GM12878 (cell line): ENCODE results near the gene TPBGL. TPM values are rescaled to one million over a fixed set of nuclear protein-coding genes. Genes with fewer than 3 reads are reported as not detected.

Experiments used
- ATAC-seq: fragments of 200-7000 bp; cut with Tn5 transposase; 3 replicates; pipeline ENCODE4 v1.9.1; 2020; ENCODE audit warnings: mild to moderate bottlenecking, moderate library complexity
- BruUV-seq: library from RNA; stranded (reverse); fragments of 400-500 nt; replicated peaks from 2 replicates; lab custom pipeline; 2021; lab: Mats Ljungman, UMichigan
- CTCF ChIA-PET: fragments of 300-600 bp; sonication (Branson Sonifier 250); formaldehyde crosslinking; extraction: SDS; loops from one replicate; lab custom pipeline; 2021; ENCODE audit warnings: inconsistent platforms; lab: Yijun Ruan, JAX
- POLR2A ChIA-PET: fragments of 350-600 bp; formaldehyde crosslinking; extraction: SDS; loops from one replicate; lab custom pipeline; 2021; ENCODE audit warnings: inconsistent platforms; lab: Charles Lee
- RAD21 ChIA-PET: fragments of 300-600 bp; sonication (Branson Sonifier 250); formaldehyde crosslinking; loops from one replicate; lab custom pipeline; 2023; ENCODE audit warnings: antibody characterized with exemption; ENCODE audit not compliant: unreplicated experiment; lab: Charles Lee
- SMC1A ChIA-PET: fragments of 300-600 bp; sonication (Branson Sonifier 250); formaldehyde crosslinking; loops from one replicate; lab custom pipeline; 2023; ENCODE audit not compliant: unreplicated experiment, uncharacterized antibody; lab: Charles Lee
- DNase-seq: peaks from one replicate; pipeline ENCODE4 v3.0.0-alpha.2; 2011; ENCODE audit warnings: low read depth, low spot score
- FAIRE-seq: peaks from 3 replicates; lab custom pipeline; 2011; peaks lifted over from hg19 to GRCh38; lab: Jason Lieb, UNC
- H2AFZ ChIP-seq: 2 replicates; pipeline ENCODE4 v1.6.0; 2011; ENCODE audit warnings: low read depth, low read length, control low read depth; ENCODE audit not compliant: control insufficient read depth
- H3K27ac ChIP-seq: 2 replicates; pipeline ENCODE4 v1.5.1; 2011; ENCODE audit warnings: control low read depth; ENCODE audit not compliant: control insufficient read depth, insufficient read depth
- H3K27me3 ChIP-seq, 2 experiments: replicated peaks in 1 of 2; 2 replicates each; pipeline versions ENCODE4 v1.6.0 to v1.6.1; 2011; ENCODE audit warnings: low read length in 1 of 2; ENCODE audit not compliant: control insufficient read depth in 2 of 2, insufficient read depth in 2 of 2
- H3K36me3 ChIP-seq, 2 experiments: 2 replicates each; pipeline ENCODE4 v1.5.1; 2011; ENCODE audit warnings: low read length in 1 of 2; ENCODE audit not compliant: control insufficient read depth in 2 of 2, insufficient read depth in 2 of 2
- H3K4me1 ChIP-seq: 2 replicates; pipeline ENCODE4 v1.6.1; 2011; ENCODE audit warnings: mild to moderate bottlenecking, low read length, moderate library complexity, mixed read lengths; ENCODE audit not compliant: control insufficient read depth, insufficient read depth
- H3K4me2 ChIP-seq: 2 replicates; pipeline ENCODE4 v1.6.0; 2011; ENCODE audit warnings: control low read depth; ENCODE audit not compliant: control insufficient read depth, insufficient read depth
- H3K4me3 ChIP-seq: fragments of 200-600 bp; sonication (generic); 2 replicates; pipeline ENCODE4 v1.5.1; 2016
- H3K79me2 ChIP-seq: 2 replicates; pipeline ENCODE4 v1.6.0; 2011; ENCODE audit warnings: low read length; ENCODE audit not compliant: control insufficient read depth, insufficient read depth
- H3K9ac ChIP-seq: 2 replicates; pipeline ENCODE4 v1.8.0; 2011; ENCODE audit warnings: low read length, control low read depth, mixed read lengths; ENCODE audit not compliant: control insufficient read depth, insufficient read depth
- H3K9me3 ChIP-seq: replicated peaks from 3 replicates; pipeline ENCODE4 v1.5.1; 2011; ENCODE audit warnings: mild to moderate bottlenecking, low read length; ENCODE audit not compliant: control insufficient read depth, insufficient read depth
- H4K20me1 ChIP-seq: 2 replicates; pipeline ENCODE4 v1.6.0; 2011; ENCODE audit not compliant: control insufficient read depth, insufficient read depth
- CBX3 ChIP-seq: fragments of 200-600 bp; sonication (generic); IDR thresholded peaks from 2 replicates; pipeline ENCODE4 v1.6.1; 2016; ENCODE audit warnings: low read depth, borderline replicate concordance
- CBX5 ChIP-seq: sonication (generic); IDR thresholded peaks from 2 replicates; pipeline ENCODE4 v1.6.1; 2016; ENCODE audit warnings: low read depth, moderate library complexity, mild to moderate bottlenecking, inconsistent platforms
- CHD4 ChIP-seq: fragments of 200-600 bp; sonication (generic); IDR thresholded peaks from 2 replicates; pipeline ENCODE4 v1.6.1; 2016; ENCODE audit warnings: mild to moderate bottlenecking
- KAT2A ChIP-seq: conservative IDR thresholded peaks from 2 replicates; pipeline ENCODE4 v1.6.1; 2011; ENCODE audit warnings: low read depth, low read length; ENCODE audit not compliant: control insufficient read depth
- MAX ChIP-seq: IDR thresholded peaks from 2 replicates; pipeline ENCODE4 v1.6.1; 2012; ENCODE audit warnings: low read depth, low read length, improper control_type of control experiment
- MLLT1 ChIP-seq: fragments of 450-650 bp; IDR thresholded peaks from 2 replicates; pipeline ENCODE4 v1.6.1; 2016; ENCODE audit warnings: mild to moderate bottlenecking
- NR2F1 ChIP-seq: fragments of 450-650 bp; conservative IDR thresholded peaks from 2 replicates; pipeline ENCODE4 v1.6.1; 2017; ENCODE audit warnings: mild to moderate bottlenecking
- RBBP5 ChIP-seq: fragments of 200-600 bp; sonication (generic); conservative IDR thresholded peaks from 2 replicates; pipeline ENCODE4 v1.6.1; 2016
- SPI1 ChIP-seq: IDR thresholded peaks from 2 replicates; pipeline ENCODE4 v1.6.1; 2011; ENCODE audit warnings: low read depth, mild to moderate bottlenecking, low read length, moderate library complexity, borderline replicate concordance; ENCODE audit not compliant: insufficient read depth
- SREBF2 ChIP-seq: IDR thresholded peaks from 2 replicates; pipeline ENCODE4 v1.6.1; 2012; ENCODE audit warnings: mild to moderate bottlenecking, low read length
- TCF3 ChIP-seq: IDR thresholded peaks from 2 replicates; pipeline ENCODE4 v1.6.1; 2012; ENCODE audit warnings: low read depth, mild to moderate bottlenecking, low read length, borderline replicate concordance; ENCODE audit not compliant: insufficient read depth
- WGBS: methylation state at CpG from one replicate; pipeline ENCODE4 v1.1.6; 2016; ENCODE audit warnings: low lambda C conversion rate; ENCODE audit not compliant: insufficient replicate concordance, insufficient coverage; ENCODE audit errors: missing lambda C conversion rate; 5-methylcytosine and 5-hydroxymethylcytosine counted together
- in situ Hi-C: fragments of 300-500 bp; cut with MboI; formaldehyde crosslinking; loops from 9 replicates; pipeline ENCODE4 v1.14.3; 2018; ENCODE audit warnings: mixed read lengths
- intact Hi-C: fragments of 100-400 bp; cut with micrococcal nuclease; formaldehyde crosslinking; loops from one replicate; pipeline ENCODE4 v1.14.2; 2022; ENCODE audit not compliant: unreplicated experiment
- polyA plus RNA-seq, 11 experiments: library from polyadenylated mRNA; depleted of rRNA in 4 of 11; unstranded in 6 of 11; stranded (reverse) in 5 of 11; fragments of >200 nt; fragmentation: Nextera tagmentation in 4 of 11; fragmentation: Illumina TruSeq in 1 of 11; extraction: Ambion mirVana in 4 of 11; extraction: Trizol in 1 of 11; gene quantifications; 1 replicate in 1 of 11; 2 replicates in 10 of 11; pipeline versions ENCODE4 v1.2.1 to v1.2.3, GENCODE V29; 2011 to 2016; ENCODE audit warnings: inconsistent platforms in 2 of 11, missing spikeins in 2 of 11, low read depth in 1 of 11
- total RNA-seq, 4 experiments: library from RNA; depleted of rRNA in 3 of 4; stranded (reverse); fragments of >200 nt in 3 of 4; fragmentation: Illumina TruSeq in 1 of 4; extraction: Trizol in 1 of 4; gene quantifications; 2 replicates each; pipeline versions ENCODE4 v1.2.1 to v1.2.3, GENCODE V29; 2013 to 2021
- TF ChIP-seq, protein P1 (sequence below): fragments of 450-650 bp; formaldehyde crosslinking; IDR thresholded peaks from 2 replicates; pipeline ENCODE4 v1.5.0; 2022; ENCODE audit warnings: mild to moderate bottlenecking, missing genetic modification characterization
- TF ChIP-seq, protein P2 (sequence below): fragments of 150-350 bp; IDR thresholded peaks from 2 replicates; pipeline ENCODE4 v1.6.1; 2014; ENCODE audit warnings: mild to moderate bottlenecking, low read depth, low read length

The TPBGL gene
- total and polyA plus RNA-seq, 10 of the 15 experiments (the other 5 are each of a cell fraction or from before 2014, with no cell fraction given): not detected

- TF ChIP-seq RBBP5: no peak
- no peak for TF ChIP-seq SPI1
- no peak for TF ChIP-seq CHD4
- TF ChIP-seq MLLT1: no peak
These were observed 39.7 kb downstream of the TPBGL start (continued) for GRCh38 chr11:75280227-75280701.

DNA sequence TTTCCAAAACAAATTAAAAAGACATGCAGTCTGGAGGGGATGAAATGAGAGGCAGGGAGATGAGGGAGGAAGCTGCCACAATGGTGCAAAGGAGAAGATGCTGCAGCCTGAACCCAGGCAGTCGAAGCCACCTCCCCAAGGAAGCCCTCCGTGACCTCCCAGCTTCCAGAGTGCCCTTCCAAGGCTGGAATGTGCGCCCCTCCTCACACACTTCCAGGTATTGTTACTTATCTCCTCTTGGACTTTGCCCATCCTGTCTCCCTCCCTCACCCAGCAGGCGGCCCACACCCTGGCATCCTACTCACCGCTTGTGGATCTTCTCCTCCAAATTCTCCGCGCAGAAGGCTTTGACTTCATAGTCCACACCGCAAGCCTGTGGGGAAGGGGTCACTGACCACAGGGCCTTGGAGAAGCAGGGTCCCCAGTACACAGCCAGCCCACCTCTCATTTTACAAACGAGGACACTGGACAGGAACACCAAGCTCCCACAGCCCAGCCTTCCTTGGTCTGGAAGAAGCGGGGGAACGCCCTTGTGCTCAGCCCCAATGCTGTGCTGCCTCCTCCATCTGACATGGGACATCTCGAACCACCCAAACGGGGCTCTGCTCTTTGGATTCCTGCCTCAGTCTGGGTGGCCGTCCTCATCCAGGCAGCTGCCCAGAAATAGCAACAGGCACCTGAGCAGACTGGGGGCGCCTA, 40.3 kb downstream of the TPBGL start:
- WGBS: 46% methylated on average over 15 of the region's 15 CpGs
- in situ Hi-C loops (no loop called here), intact Hi-C loops (loop anchor here (1.0 to 5.0 kb wide), 2 partner anchors 103 to 251 kb away; no protein-coding TSS in a partner anchor)
- no peaks in the 10 kb centered on the region for H3K4me1 ChIP-seq
- H3K36me3 ChIP-seq: peaks cover 0 to 2% of the 10 kb centered on the region in 2 experiments; a peak in 2 of 4 replicates
- DNase-seq (no peak), FAIRE-seq (no peak), ATAC-seq (no peak)
- no peak overlapping the region for H3K9ac ChIP-seq
- BruUV-seq: no TSS peak
- ChIA-PET CTCF (interaction anchor here (0.7 to 16.9 kb wide), 18 partner anchors 8 to 253 kb away, joined by 3 to 406 read pairs (median 6); no protein-coding TSS in a partner anchor), RAD21 (interaction anchor here (0.8 to 6.9 kb wide), 4 partner anchors 46 to 926 kb away, joined by 3 to 118 read pairs (median 6); no protein-coding TSS in a partner anchor), SMC1A (interaction anchor here (0.6 to 4.0 kb wide), 15 partner anchors 10 to 652 kb away, joined by 3 to 89 read pairs (median 6); no protein-coding TSS in a partner anchor), POLR2A (no interaction called here)
- no peaks in the 10 kb centered on the region for H3K9me3 ChIP-seq
- no peak overlapping the region for H2AFZ ChIP-seq
- no peaks in the 10 kb centered on the region for H4K20me1 ChIP-seq
- no peaks in the 10 kb centered on the region for H3K79me2 ChIP-seq
- H3K27me3 ChIP-seq: no peaks in the 10 kb centered on the region; a peak in 1 of 4 replicates
- H3K4me3 ChIP-seq: no peak overlapping the region
- H3K4me2 ChIP-seq: no peak overlapping the region
- no peak overlapping the region for H3K27ac ChIP-seq
- no peak for TF ChIP-seq MAX
- no peak for TF ChIP-seq KAT2A
- TF ChIP-seq SREBF2: no peak
- TF ChIP-seq TCF3: no peak
- TF ChIP-seq, protein P1, sequence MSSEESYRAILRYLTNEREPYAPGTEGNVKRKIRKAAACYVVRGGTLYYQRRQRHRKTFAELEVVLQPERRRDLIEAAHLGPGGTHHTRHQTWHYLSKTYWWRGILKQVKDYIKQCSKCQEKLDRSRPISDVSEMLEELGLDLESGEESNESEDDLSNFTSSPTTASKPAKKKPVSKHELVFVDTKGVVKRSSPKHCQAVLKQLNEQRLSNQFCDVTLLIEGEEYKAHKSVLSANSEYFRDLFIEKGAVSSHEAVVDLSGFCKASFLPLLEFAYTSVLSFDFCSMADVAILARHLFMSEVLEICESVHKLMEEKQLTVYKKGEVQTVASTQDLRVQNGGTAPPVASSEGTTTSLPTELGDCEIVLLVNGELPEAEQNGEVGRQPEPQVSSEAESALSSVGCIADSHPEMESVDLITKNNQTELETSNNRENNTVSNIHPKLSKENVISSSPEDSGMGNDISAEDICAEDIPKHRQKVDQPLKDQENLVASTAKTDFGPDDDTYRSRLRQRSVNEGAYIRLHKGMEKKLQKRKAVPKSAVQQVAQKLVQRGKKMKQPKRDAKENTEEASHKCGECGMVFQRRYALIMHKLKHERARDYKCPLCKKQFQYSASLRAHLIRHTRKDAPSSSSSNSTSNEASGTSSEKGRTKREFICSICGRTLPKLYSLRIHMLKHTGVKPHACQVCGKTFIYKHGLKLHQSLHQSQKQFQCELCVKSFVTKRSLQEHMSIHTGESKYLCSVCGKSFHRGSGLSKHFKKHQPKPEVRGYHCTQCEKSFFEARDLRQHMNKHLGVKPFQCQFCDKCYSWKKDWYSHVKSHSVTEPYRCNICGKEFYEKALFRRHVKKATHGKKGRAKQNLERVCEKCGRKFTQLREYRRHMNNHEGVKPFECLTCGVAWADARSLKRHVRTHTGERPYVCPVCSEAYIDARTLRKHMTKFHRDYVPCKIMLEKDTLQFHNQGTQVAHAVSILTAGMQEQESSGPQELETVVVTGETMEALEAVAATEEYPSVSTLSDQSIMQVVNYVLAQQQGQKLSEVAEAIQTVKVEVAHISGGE (CRISPR knock-in tag): no peak
- TF ChIP-seq, protein P2, sequence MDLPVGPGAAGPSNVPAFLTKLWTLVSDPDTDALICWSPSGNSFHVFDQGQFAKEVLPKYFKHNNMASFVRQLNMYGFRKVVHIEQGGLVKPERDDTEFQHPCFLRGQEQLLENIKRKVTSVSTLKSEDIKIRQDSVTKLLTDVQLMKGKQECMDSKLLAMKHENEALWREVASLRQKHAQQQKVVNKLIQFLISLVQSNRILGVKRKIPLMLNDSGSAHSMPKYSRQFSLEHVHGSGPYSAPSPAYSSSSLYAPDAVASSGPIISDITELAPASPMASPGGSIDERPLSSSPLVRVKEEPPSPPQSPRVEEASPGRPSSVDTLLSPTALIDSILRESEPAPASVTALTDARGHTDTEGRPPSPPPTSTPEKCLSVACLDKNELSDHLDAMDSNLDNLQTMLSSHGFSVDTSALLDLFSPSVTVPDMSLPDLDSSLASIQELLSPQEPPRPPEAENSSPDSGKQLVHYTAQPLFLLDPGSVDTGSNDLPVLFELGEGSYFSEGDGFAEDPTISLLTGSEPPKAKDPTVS: no peak
- no peak for TF ChIP-seq CBX3
- no peak for TF ChIP-seq NR2F1
- TF ChIP-seq CBX5: no peak
